GM10266 (cell line): ENCODE results near the gene TMEM43.

Experiments used
- DNase-seq: peaks from one replicate; pipeline ENCODE4 v3.0.0; 2012; ENCODE audit errors: extremely low spot score
- TF ChIP-seq, protein P1 (sequence below): IDR thresholded peaks from 2 replicates; pipeline ENCODE4 v1.5.1; 2012; ENCODE audit warnings: mild to moderate bottlenecking, low read depth; ENCODE audit not compliant: control insufficient read depth, insufficient read depth; ENCODE audit errors: missing control alignments

The TMEM43 gene

DNA sequence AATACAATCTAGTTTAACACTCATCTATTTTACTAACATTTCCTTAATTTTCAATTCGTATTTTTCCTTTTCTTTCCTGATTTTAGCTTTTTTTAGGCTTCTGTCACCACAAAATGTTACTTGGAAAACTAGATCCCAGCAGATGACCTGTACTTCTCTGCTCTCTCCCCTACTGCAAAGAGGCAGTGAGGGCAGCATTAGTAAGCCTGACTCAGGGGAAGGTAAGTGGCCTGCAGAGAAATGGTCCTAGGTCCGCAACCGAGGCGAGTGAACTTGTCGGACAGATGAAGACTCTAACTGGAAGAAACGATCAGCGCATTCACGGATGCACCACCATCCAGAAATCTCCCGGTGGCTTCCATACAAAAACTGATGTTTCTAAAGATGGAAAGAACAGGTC is 20.4 kb downstream of the TMEM43 start:
- TF ChIP-seq, protein P1, sequence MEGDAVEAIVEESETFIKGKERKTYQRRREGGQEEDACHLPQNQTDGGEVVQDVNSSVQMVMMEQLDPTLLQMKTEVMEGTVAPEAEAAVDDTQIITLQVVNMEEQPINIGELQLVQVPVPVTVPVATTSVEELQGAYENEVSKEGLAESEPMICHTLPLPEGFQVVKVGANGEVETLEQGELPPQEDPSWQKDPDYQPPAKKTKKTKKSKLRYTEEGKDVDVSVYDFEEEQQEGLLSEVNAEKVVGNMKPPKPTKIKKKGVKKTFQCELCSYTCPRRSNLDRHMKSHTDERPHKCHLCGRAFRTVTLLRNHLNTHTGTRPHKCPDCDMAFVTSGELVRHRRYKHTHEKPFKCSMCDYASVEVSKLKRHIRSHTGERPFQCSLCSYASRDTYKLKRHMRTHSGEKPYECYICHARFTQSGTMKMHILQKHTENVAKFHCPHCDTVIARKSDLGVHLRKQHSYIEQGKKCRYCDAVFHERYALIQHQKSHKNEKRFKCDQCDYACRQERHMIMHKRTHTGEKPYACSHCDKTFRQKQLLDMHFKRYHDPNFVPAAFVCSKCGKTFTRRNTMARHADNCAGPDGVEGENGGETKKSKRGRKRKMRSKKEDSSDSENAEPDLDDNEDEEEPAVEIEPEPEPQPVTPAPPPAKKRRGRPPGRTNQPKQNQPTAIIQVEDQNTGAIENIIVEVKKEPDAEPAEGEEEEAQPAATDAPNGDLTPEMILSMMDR, result no peak
- DNase-seq, result no peak

DNA sequence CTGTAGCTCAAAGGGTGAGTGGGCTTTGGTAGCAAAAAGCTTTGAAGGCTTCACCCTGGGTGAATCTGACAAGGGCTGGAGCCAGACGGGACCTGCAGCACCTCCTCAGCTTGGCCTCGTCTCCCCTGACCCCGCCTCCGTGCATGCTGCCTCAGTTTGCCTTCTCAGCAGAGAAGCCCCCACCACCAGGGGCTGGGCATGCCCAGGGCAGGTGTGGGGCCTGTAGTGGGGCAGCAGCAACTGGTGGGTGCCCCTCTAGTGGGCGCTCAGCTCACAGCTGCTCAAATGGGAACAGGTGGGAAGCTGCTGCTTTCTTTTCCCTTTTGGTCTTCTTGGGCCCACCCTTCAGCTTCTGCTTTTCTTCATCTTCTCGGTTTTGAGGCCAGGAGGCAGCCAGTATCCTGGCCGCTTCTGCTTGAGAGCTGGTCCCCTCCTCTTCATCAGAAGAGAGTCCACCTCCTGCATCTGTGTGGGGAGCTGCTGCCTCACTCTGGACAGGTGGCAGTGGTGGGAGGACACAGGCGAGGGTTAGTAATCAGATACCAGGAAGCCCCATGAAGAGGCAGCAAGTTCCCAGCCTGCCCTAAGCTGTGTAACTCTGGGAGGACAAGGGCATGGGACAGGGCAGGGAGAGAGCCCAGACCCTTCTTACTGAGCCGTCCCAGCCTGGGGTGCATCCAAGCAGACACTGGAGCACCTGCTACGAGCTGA is 21.0 kb downstream of the TMEM43 start:
- TF ChIP-seq, protein P1, result no peak
- no peak for DNase-seq

DNA sequence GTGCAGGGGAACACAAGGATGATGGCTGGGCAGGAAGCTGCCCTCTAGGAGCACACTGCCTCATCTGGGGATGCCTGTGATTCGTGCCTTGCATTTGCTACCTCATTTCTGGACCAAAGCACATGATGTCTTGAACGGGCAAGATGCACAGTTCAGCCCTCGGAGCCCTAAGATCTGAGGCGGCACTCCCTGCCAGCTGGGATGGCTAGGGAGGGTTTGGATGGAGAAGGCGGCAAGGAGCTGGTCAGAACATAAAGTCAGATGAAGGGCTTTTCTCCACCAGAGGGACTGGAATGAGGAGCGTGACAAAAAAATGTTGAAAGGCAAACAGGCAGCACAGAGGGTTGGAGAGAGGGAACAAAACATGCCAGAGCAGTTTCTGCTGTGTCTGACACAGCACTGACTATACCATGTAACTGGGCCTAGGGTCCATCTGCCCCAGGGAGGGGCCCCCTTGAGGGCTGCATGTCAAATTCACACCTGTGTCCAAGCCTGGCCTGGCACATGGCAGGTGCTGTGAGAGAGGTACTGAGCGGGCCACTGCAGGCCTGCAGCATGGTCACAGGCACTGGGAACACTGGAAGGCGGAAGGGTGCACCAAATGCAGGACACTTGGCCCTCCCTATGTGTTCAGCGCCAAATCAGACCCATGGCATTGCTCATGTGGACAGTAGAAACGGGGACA is 21.7 kb downstream of the TMEM43 start:
- TF ChIP-seq, protein P1, result no peak
- no peak for DNase-seq

DNA sequence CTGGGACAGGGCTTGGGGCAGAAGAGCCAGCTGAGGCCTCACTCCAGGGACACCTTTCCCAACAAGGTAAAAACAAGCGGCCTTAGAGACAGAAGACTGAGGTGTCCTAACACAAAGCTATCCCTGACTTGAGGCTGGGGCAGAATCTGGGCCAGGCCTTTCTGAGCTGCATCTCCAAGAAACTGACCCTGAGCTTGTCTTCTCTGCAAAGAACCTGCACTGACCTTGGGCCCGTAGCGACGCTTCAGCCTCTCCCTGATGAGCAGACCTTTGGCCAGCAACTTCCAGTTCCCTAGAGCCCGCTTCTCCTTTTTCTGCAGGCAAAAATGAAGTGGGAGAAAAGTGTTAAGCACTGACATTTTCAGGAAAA is 22.2 kb downstream of the TMEM43 start:
- TF ChIP-seq, protein P1, result no peak
- DNase-seq, result no peak

DNA sequence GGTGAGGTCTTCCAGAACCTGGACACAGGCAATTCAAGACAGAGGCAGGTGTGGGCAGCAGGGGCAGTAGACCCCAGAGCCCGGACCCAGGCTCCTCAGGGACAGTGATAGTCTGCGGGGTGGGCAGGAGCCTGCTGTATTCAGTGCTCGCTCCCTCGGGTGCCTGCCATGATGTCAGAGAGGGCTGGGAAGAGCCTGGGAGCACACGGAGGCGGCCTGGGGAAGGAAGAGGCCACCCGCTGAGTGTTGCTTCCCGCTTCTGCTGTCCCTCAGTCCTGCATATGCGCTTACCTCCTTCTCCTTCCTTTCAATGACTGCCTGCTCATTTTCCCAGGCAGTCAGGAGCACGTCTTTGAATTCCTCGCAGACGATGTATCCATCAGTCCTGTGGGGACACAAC is 22.8 kb downstream of the TMEM43 start:
- no peak for DNase-seq
- TF ChIP-seq, protein P1, result no peak

DNA sequence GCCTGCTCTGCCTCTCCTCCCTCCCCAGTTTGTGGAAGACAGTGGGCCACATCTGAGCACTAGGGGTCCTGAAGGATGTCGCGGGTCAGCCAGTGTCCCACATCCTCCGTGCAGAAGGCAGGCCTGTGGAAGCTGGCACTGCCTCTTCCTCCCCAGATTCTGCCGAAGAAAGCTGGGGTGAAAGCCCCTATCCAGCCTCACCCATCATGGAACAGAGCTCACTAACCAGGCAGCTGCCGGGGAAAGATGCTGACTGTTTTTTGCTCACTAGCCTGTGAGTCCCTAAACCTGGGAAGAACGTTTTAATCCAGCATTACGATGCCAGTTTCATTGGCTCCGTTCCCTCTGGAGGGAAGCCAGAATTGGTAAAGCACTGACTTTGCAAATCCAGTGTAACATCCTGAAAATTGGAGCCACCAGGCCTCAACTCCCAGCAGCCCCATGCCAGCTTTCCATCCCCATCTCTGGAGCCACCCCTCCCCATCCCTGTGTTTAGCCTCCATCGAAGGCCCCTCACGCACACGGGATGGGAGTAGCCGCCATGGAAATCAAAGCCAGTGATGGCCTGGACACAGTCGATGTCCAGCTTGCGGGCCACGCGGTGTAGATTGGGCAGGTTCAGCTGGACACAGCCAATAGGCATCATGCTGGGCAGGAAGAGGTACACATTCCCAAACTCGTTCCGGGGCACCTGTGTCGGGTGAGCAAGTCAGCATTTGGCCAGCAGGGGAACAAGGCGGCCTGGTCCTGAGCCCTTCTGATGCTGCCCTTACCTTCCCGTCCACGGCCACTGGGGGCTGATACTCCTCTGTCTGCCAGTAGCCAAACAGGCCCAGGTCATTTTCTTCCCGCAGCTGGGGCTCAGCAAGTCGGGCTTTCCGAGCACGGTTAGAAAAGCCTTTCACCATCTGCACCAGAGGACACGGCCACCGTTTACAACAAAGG is 23.5 kb downstream of the TMEM43 start:
- no peak for DNase-seq

More for the DNA sequence above, 23.5 kb downstream of the TMEM43 start:
- TF ChIP-seq, protein P1, result no peak
